HG02759 (cell line): Measurements from ENCODE around the gene PTGFRN.

ENCODE experiments used
- ATAC-seq: cut with Tn5 transposase; IDR thresholded peaks from one replicate; pipeline ENCODE4 v1.9.1; 2021; ENCODE audit warnings: mild to moderate bottlenecking, moderate library complexity; ENCODE audit not compliant: unreplicated experiment

Gene PTGFRN

GRCh38 chr1:117026361-117026760, 116.6 kb downstream of the PTGFRN start:
- ATAC-seq: no peak

GRCh38 chr1:117029685-117030084, 120.0 kb downstream of the PTGFRN start:
- ATAC-seq: no peak

- ATAC-seq: no peak
Observed at GRCh38 chr1:117030271-117030877, 120.7 kb downstream of the PTGFRN start.

- ATAC-seq: no peak
Observed at GRCh38 chr1:117032266-117032665, 122.5 kb downstream of the PTGFRN start.

GRCh38 chr1:117032681-117033539, 123.2 kb downstream of the PTGFRN start:
- ATAC-seq: no peak

GRCh38 chr1:117033772-117034171, 124.1 kb downstream of the PTGFRN start:
- ATAC-seq: no peak

GRCh38 chr1:117034791-117035290, 125.1 kb downstream of the PTGFRN start:
- no peak for ATAC-seq

- ATAC-seq: no peak
Observed at GRCh38 chr1:117036018-117036461, 126.3 kb downstream of the PTGFRN start.

GRCh38 chr1:117037802-117038201, 128.1 kb downstream of the PTGFRN start:
- ATAC-seq: no peak

GRCh38 chr1:117038236-117038635, 128.5 kb downstream of the PTGFRN start:
- ATAC-seq: no peak
